CD4-positive, alpha-beta T cell treated with Interferon alpha-2 for 1 hour (primary cell): ENCODE results near the gene SHISA9.

Experiments
- DNase-seq, 2 donors: peaks; one replicate each; pipeline ENCODE4 v3.0.0-alpha.2; 2020 to 2022

SHISA9 gene

DNA sequence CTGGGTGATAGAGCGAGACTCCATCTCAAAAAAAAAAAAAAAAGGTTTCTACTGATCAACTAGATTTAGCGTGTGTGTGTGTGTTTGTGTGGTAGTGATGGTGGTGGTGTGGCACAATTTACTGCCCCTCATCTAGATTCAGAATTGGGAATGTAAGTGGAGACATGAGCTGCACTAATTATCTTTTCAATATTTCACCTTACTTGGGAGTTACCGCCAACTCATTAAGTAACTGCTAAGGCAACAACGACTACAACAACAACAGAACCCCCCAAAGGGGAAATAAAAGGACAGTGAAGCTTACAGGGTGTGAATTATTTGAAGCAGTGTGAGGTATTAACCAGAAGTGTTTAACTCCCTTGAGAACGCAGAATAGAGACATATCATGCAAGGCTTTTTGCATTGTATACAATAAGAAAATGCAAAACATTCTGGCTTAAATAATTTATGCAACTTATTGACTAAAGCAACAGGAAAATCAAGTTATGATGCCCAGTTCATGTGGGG is 180.5 kb downstream of the SHISA9 start:
- DNase-seq = no peak

DNA sequence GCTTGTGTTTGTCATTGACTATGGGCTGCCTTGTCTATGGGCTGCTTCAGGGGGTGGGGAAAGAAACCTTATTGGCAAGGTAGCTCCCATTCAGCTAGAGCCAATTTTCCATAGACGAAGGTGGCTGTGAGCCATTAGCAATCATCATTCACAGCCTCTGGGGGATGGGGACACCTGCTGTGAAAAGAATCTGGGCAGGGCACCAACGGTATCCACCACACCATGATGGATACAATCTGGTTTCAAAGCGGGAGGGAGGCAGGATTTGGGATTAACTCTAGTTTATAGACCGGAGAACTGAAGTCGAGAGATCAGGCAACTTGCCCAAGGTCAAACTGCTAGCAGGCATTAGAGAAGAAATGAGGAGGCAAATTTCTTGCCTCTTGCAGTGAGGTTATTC is 182.3 kb downstream of the SHISA9 start:
- DNase-seq = no peak

DNA sequence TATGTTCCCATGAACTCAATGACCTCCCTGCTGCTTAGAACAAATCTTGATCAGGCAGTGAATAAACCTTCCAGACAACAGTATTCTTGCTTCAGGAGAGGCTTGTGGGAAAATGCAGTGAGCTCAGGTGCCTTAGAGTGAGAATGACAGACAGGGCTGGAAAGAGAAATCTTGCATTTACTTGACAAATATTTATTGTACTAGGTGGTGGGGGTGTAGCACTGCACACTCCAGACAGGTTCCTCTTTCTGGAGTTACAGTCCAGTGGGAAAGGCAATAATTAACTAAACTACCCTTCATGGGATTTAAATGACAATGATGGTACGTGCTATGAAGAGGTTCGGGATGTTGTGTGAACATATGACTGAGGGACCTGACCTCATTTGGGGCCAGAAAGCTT is 182.9 kb downstream of the SHISA9 start:
- DNase-seq = no peak

DNA sequence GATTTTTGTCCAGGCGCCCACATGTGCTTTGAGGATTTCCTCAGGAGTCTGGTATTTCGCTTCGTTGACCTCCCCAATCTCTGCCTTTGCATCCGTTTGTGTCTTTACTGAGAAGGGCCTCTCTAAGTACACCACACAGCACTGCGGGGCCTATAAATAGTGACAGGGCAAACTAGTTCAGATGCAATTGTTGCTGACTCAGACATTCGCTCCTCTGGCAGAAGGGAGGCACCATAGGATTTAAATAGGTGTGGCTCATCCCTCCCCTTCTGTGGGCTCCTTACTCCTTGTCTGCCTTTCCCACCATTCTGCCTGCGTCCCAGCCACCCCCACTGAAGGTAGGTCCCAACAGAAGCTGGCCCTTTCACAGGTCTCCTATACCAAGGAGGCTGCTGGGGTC is 192.3 kb downstream of the SHISA9 start:
- DNase-seq = no peak

DNA sequence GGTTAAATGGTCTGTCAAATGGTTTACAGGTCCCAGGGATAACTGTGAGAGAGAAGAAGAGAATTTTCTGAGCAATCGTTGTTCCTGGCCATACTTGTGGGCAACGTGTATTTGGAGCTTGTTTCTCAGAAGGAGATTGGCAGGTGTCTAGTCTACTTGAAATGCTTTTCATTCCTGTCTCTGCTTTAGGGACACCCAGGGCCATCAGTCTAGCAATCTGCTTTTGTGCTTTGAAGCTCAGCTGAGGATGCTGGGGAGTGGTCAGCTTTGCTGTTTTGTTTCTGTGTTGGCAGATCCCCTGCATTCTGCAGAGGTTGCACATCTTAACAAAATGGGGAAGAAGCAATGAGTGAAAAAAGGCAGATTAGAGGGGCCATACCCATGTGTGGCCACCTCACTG is 193.7 kb downstream of the SHISA9 start:
- DNase-seq = no peak

DNA sequence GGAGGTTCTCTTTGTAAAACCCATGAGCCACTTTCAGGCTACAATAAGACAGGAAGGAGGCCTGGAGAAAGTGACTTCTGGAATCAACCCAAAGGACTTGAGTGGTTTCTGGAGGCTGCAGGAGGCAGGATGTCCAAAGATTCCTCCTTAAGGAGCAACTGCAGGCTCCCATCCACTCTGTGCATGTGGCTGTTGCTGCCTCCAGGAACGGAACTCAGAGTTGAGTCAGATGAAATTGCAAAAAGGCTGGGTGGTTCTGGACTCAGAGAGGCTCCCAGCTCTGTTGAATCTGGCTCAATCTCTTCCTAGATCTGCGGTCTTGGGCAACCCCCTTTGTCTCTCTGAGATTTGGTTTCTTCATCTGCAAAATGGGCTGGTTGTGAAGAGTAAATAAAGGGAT is 197.1 kb downstream of the SHISA9 start:
- DNase-seq = no peak

DNA sequence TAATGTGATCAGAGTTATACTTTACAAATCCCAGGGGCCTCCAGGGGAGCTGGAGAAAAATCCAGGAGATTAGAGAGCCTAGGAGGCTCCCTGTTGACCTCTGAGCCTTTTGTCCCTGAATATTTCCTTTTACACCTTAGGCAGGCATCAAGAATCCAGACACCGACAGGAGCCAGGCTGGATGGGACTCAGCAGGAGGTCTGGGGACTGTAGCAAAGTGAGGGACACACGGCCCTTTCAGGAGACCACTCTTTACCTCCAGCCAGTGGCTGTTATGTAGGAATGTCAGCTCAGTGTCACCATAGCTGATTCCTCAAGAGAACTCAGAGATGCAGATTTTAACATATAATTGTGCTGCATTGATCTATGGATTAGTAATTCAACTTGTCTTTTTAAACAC is 198.4 kb downstream of the SHISA9 start:
- no peak for DNase-seq

DNA sequence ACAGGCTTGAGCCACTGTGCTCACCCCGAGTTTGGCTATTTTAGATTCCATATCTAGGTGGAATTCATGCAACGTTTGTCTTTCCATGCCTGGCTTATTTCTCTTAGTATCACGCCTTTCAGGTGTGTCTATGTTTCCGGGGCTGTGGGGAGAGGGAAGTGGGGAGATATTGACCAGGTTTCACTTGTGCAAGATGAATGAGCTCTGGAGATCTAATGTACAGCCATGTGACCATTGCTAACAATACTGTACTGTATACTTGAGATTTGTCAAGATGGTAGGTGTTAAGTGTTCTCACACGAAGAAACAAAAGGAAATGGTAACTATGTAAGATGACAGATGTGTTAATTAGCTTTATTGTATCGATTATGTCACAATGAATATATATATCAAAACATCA is 199.6 kb downstream of the SHISA9 start:
- no peak for DNase-seq

DNA sequence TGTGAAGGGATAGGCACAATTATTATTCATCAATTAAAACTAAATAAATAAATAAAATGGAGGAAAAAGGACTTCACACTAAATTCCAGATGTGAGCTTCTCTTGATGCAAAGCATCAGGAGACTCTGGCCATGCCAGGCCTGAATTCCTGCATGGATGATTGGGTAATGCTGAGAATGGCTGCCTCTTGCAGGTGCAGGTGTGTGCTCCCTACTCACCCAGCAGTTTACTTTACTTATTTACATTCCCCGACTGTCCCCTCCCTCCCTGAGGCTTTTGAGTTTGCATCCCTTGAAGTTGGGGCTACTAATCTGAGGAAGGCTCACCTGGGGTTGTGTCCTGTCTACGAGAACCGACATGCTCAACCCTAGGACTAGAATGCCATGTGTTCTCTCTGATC is 200.4 kb downstream of the SHISA9 start:
- no peak for DNase-seq

DNA sequence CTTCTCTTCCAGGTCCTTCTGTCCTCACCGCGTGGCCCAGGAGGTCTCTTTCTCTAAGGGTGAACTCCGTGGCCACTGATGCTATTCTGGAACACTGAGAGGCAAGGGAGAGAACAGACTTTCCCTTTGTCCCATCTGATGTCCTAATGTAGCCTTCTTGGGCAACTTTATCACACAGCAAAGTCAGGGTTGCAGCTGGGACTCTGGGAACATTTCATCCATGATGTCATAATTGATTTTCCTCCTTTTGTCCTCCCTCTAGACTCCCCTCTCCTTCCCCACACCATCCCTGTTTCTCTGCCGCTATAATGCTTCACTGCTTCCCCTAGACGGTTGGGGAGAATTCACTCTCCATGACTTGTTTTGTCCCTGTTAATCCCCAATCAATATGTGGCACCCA is 201.0 kb downstream of the SHISA9 start:
- DNase-seq = no peak

DNA sequence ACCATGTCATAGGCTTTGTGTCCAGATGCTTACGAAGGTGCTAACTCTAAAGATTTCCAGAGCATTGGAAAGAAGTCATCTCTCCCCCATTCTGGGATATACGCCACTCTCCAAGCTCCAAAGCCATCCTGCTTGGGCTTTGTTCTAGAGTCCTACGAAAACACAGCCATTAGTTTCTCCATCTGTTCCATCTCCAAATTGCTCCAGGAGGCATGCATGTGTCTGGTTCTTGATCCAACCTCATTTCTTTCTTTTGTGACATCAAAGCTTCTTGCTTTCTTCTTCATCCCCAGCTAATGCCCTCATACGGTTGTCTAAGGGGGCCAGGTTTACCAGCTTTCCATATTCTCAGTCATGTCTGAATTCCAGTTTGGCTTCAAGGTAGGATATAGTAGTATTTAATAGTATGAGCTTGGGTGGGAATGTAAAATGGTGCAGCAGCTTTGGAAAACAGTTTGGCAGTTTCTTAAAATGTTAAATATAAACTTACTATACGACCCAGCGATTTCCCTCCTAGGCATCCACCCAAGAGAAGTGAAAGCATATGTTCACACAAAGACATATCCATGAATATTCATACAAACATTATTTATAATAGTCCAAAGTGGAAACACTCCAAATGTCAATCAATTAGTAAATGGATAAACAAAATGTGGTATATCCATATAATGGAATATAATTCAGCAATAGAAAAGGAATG is 202.6 kb downstream of the SHISA9 start:
- no peak for DNase-seq

DNA sequence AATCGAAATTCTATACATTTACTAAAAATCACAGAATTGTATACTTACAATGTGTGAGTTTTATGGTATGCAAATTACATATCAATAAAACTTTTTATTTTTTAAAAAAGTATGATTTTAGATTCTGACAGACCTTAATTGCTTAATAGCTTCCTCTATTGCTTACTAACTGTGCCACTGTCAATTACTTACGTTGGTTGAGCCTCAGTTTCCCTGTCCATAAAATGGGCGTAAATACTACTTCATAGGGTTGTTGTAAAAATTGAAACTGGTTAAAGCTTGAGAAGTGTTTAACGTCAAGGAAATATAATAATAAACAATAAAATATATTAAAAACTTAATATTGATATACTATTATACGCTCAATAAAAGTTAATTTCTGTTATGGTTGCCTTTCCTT is 203.4 kb downstream of the SHISA9 start:
- no peak for DNase-seq

DNA sequence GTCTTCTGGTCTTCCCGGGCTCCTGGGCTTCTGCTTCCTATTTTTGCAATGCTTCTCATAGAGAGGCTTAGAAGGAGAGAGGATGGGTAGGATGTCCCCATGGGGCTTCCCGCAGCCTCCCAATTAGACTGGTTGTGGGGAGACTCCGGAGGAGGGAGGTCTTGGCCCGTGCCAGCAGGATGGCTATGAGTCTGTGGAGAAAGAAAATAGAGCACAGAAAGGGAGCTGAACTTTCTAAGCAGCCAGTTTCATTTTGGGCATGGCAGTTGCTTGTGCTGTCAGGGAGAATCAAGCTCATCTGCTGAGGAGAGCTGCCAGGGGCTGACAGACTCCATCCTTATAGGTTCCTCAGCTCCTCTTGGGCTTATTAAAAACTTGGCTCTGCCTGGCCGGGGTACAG is 204.0 kb downstream of the SHISA9 start:
- DNase-seq = no peak

DNA sequence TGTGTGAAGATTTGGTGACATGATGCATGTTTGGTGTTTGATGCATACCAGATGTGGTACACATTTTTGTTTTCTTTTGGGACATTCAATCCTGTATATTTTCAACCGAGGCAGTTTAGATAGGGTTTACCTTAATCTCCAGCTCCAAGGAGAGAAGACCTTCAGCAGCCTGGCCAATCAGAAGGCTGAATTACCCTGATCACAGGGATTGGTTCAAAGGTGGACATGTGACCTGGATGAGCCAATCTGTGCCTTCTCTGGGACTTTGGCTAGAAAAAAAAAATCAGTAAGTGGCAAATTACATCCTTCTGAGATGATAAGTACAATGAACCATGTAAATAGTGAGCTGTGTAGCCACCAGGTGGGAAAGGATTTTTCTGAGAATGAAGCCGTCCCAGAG is 205.1 kb downstream of the SHISA9 start:
- DNase-seq = no peak

DNA sequence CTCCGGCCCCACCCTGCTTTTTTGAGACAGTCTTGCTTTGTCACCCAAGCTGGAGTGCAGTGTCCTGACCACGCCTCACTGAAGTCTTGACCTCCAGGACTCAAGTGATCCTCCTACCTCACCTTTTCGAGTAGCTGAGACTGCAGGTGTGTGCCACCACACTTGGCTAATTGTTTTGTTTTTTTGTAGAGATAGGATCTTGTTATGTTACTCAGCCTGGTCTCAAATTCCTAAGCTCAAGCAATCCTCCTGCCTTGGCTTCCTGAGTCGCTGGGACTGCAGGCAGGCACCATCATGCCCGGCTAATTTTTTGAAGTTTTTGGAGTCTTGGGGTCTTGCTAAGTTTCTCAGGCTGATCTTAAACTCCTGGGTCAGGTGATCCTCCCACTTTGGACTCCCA is 206.7 kb downstream of the SHISA9 start:
- DNase-seq = no peak

DNA sequence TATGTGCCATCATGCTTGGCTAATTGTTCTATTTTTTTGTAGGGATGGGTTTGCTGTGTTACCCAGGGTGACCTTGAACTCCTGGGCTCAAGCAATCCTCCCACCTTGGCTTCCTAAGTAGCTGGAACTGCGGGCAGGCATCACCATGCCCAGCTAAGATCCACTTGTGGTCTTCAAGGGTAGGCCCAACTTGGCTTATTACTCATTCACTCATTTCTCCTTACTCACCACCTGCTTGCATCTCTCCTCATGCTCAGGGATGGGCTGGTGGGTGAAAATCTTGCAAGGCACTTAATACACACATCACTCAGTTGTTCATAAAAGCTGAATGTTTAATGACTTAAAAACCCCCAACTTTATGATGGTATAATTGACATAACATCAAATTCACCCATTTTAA is 207.8 kb downstream of the SHISA9 start:
- DNase-seq = no peak

DNA sequence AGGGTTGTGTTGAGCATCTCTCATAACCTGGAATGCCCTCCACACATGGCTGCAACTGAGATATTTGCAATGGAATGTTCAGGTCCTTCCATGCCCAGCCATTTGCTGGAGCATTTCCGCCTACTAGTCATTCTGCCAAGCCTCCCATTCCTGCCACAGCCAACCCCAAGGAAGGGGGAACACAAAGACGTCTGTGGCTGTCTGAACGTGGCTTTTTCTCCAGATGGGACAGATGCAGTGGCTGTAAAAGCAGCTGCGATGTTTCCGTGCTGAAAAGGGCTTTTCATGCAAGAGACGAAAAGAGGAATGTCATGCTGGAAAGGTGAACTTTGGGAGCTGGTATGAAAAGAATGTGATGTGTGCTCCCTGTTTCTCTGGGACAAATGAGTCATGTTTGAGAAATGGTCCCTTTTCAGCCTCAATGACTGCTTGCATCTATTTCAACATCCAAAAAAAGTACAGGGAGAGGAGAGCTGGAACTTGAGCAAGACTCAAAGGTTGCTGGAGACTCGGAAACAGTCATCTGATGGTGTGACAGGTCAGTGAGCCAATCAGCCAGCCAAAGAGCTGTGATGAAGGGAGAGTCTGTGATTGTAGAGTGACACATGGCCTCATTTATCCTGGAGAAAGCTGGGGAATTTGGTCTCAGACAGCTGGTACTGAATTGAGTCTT is 208.9 kb downstream of the SHISA9 start:
- DNase-seq = no peak

DNA sequence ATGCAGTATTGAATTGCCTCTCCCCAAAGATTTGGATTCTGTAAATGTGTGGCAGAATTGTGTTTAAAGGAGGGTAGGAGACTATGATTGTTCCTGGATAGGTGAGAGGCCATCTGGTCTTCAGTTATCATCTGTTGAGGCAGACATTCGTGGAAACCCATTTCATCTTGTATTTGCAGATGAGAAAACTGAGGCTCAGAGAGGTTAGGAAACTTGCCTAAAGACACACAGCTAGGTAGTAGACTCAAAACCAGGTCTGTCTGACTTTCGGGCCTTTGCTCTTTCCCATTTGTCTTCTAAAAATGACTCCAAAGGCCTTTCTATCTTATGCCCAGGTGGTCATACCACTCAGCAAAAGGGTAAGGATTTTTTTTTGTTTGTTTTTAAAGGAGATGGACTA is 210.3 kb downstream of the SHISA9 start:
- no peak for DNase-seq

DNA sequence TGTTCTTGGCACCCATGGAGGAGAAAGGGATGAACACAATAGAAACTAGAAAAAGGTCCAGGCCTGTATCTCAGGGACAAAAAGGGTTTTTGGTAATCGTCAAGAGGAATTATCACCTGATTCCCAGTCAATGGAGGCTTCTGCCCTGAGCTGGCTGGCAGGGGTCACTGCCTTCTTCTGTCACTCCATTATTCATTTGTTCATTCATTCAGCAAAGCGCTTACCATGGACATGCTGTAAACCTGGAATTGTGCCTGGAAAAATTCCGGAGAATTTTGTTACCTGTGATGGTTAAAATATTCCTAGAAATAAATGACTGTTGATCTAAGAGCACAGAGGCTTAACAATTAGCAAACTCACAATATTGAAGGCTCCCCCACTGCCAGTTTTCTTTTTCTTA is 212.3 kb downstream of the SHISA9 start:
- no peak for DNase-seq

DNA sequence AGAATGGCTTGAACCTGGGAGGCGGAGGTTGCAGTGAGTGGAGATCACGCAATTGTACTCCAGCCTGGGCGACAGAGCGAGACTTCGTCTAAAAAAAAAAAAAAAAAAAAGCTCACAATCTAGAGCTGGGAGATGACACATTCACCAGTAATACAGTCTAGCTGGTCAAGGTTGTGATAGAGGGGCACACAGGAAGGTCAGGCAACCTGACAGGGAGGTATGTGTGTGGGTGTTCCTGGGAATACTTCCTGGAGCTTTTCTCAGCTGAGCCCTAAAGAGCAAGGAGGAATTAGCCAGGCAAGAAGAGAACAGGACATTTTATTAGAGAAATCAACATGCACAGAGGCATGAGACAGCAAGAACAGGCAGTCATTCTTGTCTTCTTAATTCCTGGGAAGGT is 216.7 kb downstream of the SHISA9 start:
- DNase-seq = no peak

DNA sequence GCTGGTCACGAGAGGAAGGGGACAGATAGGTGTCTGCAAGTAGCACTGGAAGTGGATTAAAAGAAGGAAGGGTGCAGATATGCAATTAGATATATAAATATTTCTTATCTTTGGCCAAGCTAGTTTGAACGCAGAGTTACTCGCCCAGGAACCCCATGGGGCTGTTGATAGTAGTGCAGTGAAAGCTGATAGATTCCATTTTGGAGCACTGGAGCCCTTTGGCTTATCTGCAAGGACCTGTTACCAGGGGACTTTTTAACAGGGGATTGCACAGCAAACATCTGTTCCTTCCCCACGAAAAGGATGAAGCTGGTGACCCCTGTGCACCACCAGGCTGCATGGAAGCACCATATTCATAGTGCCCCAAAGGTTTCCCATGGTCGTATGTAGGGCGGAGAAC is 218.7 kb downstream of the SHISA9 start:
- DNase-seq = no peak

DNA sequence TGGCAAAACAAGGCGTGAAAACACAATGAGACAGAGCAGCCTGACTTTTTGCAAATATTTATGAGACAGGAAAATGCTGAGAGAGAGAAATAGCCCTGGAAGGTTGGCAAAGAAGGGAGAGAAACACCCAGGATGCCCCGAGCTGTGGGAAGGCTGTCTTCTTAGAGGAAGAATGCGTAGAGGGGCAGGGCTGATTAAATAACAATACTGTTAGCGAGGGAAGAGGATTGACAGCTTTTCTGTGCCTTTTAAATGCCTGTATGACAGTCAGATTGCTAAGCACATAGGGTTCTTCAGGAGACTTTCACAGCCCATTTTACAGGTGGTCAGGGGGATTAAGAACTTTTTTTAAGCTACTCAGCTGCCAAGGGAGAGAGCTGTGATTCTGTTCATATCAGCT is 219.2 kb downstream of the SHISA9 start:
- no peak for DNase-seq

DNA sequence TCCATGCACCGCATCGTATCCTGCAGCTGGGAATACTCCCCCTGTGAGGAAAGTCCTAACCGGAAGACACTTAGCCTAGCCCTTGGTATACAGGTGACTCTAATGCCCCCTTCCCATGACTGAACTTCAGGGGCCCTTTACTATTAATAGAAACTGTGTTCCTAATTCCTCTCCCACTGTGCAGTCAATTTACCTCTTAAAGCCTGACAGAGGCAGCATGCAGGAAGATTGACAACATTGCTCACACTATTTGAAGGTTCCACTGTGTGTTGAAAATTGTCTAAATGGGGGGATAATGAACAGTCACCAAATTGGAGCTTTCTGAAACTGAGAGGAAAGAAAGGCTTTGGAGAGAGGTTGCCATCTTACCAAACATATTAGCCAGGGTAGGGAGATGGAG is 222.6 kb downstream of the SHISA9 start:
- DNase-seq = no peak

DNA sequence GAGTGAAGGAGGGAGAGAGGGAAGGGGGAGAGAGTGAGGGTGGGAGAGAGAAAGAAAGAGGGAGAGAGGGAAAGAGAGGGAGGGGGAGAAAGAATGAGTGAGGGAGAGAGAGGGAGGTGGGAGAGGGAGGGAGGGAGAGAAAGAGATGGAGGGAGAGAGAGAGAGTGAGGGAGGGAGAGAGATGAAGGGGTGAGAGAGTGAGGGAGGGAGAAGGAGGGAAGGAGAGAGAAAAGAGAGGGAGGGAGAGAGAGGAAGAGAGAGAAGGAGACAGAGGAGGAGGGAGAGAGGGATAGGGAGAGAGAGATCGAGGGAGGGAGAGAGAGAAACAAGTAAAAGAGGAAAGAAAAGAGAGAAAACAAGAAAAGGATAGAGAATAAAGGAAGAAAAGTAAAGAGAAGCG is 225.7 kb downstream of the SHISA9 start:
- no peak for DNase-seq

DNA sequence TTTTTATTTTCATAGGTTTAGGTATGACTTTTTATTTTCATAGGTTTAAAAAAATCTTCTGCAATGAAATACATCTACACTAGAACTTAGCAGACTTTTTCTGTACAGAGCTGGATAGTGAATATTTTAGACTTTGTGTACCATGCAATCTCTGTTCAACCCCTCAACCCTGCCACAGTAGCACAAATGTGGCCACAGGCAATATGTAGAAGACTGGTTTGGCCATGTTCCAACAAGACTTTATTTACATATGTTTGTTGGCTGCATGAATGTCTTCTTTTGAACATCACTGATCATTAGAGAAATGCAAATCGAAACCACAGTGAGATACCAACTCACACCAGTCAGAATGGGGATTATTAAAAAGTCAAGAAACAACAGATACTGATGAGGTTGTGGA is 229.2 kb downstream of the SHISA9 start:
- DNase-seq = no peak
